ENCODE data around the gene ZNF280B.
A peak's percentile ranks its signal among the peaks of the same experiment; 100 is the strongest.

DNA sequence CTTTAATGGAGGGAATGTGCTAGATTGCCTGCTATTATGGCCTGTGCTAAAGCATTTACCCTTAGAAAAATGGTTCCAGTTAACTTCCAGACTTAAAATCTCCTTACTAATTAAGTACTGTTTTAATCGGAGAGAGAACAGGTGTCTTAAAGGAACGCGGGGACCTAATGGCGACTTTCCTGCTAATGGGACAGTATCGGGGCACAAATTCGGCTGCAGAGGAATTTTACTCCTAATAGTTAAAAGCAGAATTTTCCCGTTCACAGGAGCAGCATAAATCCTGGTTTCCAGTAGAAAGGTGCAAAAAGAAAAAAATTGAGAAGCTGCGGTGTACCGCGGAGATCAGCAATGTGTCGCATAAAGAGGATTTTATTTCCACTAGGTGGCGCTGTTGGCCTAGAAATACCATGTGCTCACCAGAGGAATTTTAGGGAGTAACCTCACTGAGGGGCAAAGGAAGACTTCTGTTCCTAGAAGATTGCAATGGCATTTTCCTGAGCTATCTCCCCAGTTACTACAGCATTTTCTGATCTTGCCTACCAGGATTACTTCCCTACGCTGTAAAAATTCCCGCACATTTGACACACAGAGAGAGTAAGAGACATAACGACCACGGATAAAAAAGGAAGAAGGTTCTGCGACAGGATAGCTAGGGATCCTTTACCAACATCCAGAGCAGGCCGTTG, 44.5 kb downstream of the ZNF280B start:
- TF ChIP-seq, protein P1, sequence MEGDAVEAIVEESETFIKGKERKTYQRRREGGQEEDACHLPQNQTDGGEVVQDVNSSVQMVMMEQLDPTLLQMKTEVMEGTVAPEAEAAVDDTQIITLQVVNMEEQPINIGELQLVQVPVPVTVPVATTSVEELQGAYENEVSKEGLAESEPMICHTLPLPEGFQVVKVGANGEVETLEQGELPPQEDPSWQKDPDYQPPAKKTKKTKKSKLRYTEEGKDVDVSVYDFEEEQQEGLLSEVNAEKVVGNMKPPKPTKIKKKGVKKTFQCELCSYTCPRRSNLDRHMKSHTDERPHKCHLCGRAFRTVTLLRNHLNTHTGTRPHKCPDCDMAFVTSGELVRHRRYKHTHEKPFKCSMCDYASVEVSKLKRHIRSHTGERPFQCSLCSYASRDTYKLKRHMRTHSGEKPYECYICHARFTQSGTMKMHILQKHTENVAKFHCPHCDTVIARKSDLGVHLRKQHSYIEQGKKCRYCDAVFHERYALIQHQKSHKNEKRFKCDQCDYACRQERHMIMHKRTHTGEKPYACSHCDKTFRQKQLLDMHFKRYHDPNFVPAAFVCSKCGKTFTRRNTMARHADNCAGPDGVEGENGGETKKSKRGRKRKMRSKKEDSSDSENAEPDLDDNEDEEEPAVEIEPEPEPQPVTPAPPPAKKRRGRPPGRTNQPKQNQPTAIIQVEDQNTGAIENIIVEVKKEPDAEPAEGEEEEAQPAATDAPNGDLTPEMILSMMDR (IDR thresholded peaks at IDR 0.05) = peak; percentile 73
- TF ChIP-seq ZFX (IDR thresholded peaks at IDR 0.05; ENCODE audit: borderline replicate concordance) = no peak

Data from 22Rv1 (cell line).